ENCODE data around the gene ASIC2.
"Not testable (repeated sequence)": the region's sequence is repeated elsewhere in the genome, so short reads cannot be mapped to it uniquely, and the experiment has no call there.

Gene ASIC2

GRCh38 chr17:33015716-33016346 is 277.3 kb downstream of the ASIC2 start:
- no peak for DNase-seq

GRCh38 chr17:33014751-33015150 is 278.3 kb downstream of the ASIC2 start:
- no peak for DNase-seq

GRCh38 chr17:33013596-33014375 is 279.3 kb downstream of the ASIC2 start:
- no peak for DNase-seq

- no peak for DNase-seq
Observed at GRCh38 chr17:33012522-33013033, 280.5 kb downstream of the ASIC2 start.

GRCh38 chr17:33009636-33010035 is 283.5 kb downstream of the ASIC2 start:
- DNase-seq = no peak

- no peak for DNase-seq
Observed at GRCh38 chr17:33007186-33007585, 285.9 kb downstream of the ASIC2 start.

GRCh38 chr17:33002246-33002645 is 290.8 kb downstream of the ASIC2 start:
- DNase-seq = no peak

GRCh38 chr17:32998887-32999228 is 294.2 kb downstream of the ASIC2 start:
- no peak for DNase-seq

- DNase-seq = peak; percentile 71
Observed at GRCh38 chr17:32998111-32998886, 294.8 kb downstream of the ASIC2 start.

GRCh38 chr17:32995416-32996045 is 297.6 kb downstream of the ASIC2 start:
- DNase-seq = no peak

GRCh38 chr17:32993977-32994376 is 299.1 kb downstream of the ASIC2 start:
- DNase-seq = no peak

GRCh38 chr17:32992321-32993033 is 300.6 kb downstream of the ASIC2 start:
- peak; percentile 8 for DNase-seq

GRCh38 chr17:32988481-32989101 is 304.5 kb downstream of the ASIC2 start:
- DNase-seq = no peak

- not testable (repeated sequence) for DNase-seq
Observed at GRCh38 chr17:32987868-32988267, 305.2 kb downstream of the ASIC2 start.

- not testable (repeated sequence) for DNase-seq
Observed at GRCh38 chr17:32987453-32987805, 305.7 kb downstream of the ASIC2 start.

GRCh38 chr17:32985050-32985756 is 307.9 kb downstream of the ASIC2 start:
- no peak for DNase-seq

GRCh38 chr17:32981611-32982010 is 311.5 kb downstream of the ASIC2 start:
- DNase-seq = not testable (repeated sequence)

GRCh38 chr17:32980230-32980629 is 312.9 kb downstream of the ASIC2 start:
- no peak for DNase-seq

GRCh38 chr17:32976605-32977004 is 316.5 kb downstream of the ASIC2 start:
- DNase-seq = no peak

GRCh38 chr17:32976131-32976530 is 317.0 kb downstream of the ASIC2 start:
- DNase-seq = no peak

- peak; percentile 84 for DNase-seq
Observed at GRCh38 chr17:32971171-32971570, 321.9 kb downstream of the ASIC2 start.

All from activated CD4-positive, alpha-beta T cell treated with anti-CD3 and anti-CD28 coated beads, Interleukin-2, amount 50 U/mL, for 16 hours (primary cell).